ENCODE data around the gene CFAP46. TPM values are rescaled to one million over a fixed set of nuclear protein-coding genes. Genes with fewer than 3 reads are reported as not detected.

CFAP46 gene
- total RNA-seq, 1 experiment from 2014 or later: 1.6 TPM

GRCh38 chr10:132764108-132764507, 178.3 kb downstream of the CFAP46 start:
- Histone ChIP-seq H3K27me3 (ENCODE audit: control insufficient read depth, insufficient read depth, low read length) (no peaks in the 10 kb centered on the region), H3K4me1 (ENCODE audit: control insufficient read depth, insufficient read depth, low read length) (no peaks in the 10 kb centered on the region), H3K9me3 (ENCODE audit: control insufficient read depth, insufficient read depth, low read depth, low read length) (no peaks in the 10 kb centered on the region), H3K4me3 (ENCODE audit: low read depth in 2 of 2, low read length in 2 of 2) (no peak overlapping the region), H3K27ac (ENCODE audit: low read length) (no peak overlapping the region), H3K36me3 (ENCODE audit: control insufficient read depth, insufficient read depth, low read length) (no peaks in the 10 kb centered on the region)
- intact Hi-C loops (cut with micrococcal nuclease; ENCODE audit: unreplicated experiment): no loop called here
- in situ Hi-C loops (cut with HindIII; ENCODE audit: low pct_unique_long_range_greater_than_20kb, low sequenced_read_pairs): no loop called here
- ATAC-seq: no peak
- ChIA-PET CTCF (no interaction called here), POLR2A (no interaction called here)
- no TSS peak for BruUV-seq (replicated peaks)
- no peak for DNase-seq (ENCODE audit: low read depth, low spot score)
- TF ChIP-seq TCF7L2 (IDR thresholded peaks at IDR 0.05; ENCODE audit: low read depth, low read length) (no peak), CTCF (IDR thresholded peaks at IDR 0.05) (no peak), POLR2AphosphoS5 (IDR thresholded peaks at IDR 0.05; ENCODE audit: low read depth, low read length) (no peak), SIN3A (IDR thresholded peaks at IDR 0.05; ENCODE audit: borderline replicate concordance, insufficient read depth, low read depth, low read length) (no peak), REST (IDR thresholded peaks at IDR 0.05; ENCODE audit: insufficient read depth in 1 of 2, low read depth in 2 of 2, low read length in 1 of 2) (no peak)

- Histone ChIP-seq H3K9me3 (ENCODE audit: control insufficient read depth, insufficient read depth, low read depth, low read length) (no peaks in the 10 kb centered on the region), H3K4me3 (ENCODE audit: low read depth in 2 of 2, low read length in 2 of 2) (no peak overlapping the region), H3K4me1 (ENCODE audit: control insufficient read depth, insufficient read depth, low read length) (no peaks in the 10 kb centered on the region), H3K36me3 (ENCODE audit: control insufficient read depth, insufficient read depth, low read length) (no peaks in the 10 kb centered on the region), H3K27ac (ENCODE audit: low read length) (no peak overlapping the region), H3K27me3 (ENCODE audit: control insufficient read depth, insufficient read depth, low read length) (no peaks in the 10 kb centered on the region)
- ATAC-seq: no peak
- intact Hi-C loops (cut with micrococcal nuclease; ENCODE audit: unreplicated experiment): no loop called here
- TF ChIP-seq TCF7L2 (IDR thresholded peaks at IDR 0.05; ENCODE audit: low read depth, low read length) (no peak), REST (IDR thresholded peaks at IDR 0.05; ENCODE audit: insufficient read depth in 1 of 2, low read depth in 2 of 2, low read length in 1 of 2) (no peak), CTCF (IDR thresholded peaks at IDR 0.05) (no peak), POLR2AphosphoS5 (IDR thresholded peaks at IDR 0.05; ENCODE audit: low read depth, low read length) (no peak), SIN3A (IDR thresholded peaks at IDR 0.05; ENCODE audit: borderline replicate concordance, insufficient read depth, low read depth, low read length) (no peak)
- ChIA-PET CTCF (no interaction called here), POLR2A (no interaction called here)
- in situ Hi-C loops (cut with HindIII; ENCODE audit: low pct_unique_long_range_greater_than_20kb, low sequenced_read_pairs): no loop called here
- no TSS peak for BruUV-seq (replicated peaks)
- DNase-seq (ENCODE audit: low read depth, low spot score): no peak
These were observed 178.8 kb downstream of the CFAP46 start for GRCh38 chr10:132763545-132763944.

All from Panc1 (cell line).